GM18499 (cell line): ENCODE results near the gene DGUOK.
A peak's percentile ranks its signal among the peaks of the same experiment; 100 is the strongest.
"Not testable (repeated sequence)": the region's sequence is repeated elsewhere in the genome, so short reads cannot be mapped to it uniquely, and the experiment has no call there.

Source experiments
- ATAC-seq: cut with Tn5 transposase; IDR thresholded peaks from one replicate; pipeline ENCODE4 v1.9.1; 2021; ENCODE audit warnings: moderate number of reproducible peaks; ENCODE audit not compliant: insufficient read depth, unreplicated experiment

The DGUOK gene

GRCh38 chr2:73926493-73927327 lies at the start of gene DGUOK:
Gene DGUOK, plus strand, starts transcription at chr2:73926880. Its CDS starts 31 bp downstream, at chr2:73926911.
- peak; percentile 90 for ATAC-seq

- ATAC-seq = no peak
Observed at GRCh38 chr2:73877071-73877802, 49.4 kb upstream of the DGUOK start.

- not testable (repeated sequence) for ATAC-seq
Observed at GRCh38 chr2:73877984-73878383, 48.7 kb upstream of the DGUOK start.

GRCh38 chr2:73885406-73885805 lies 41.3 kb upstream of the DGUOK start:
- ATAC-seq = no peak

- no peak for ATAC-seq
Observed at GRCh38 chr2:73886357-73886756, 40.3 kb upstream of the DGUOK start.

- not testable (repeated sequence) for ATAC-seq
Observed at GRCh38 chr2:73887596-73888353, 38.9 kb upstream of the DGUOK start.

- ATAC-seq = no peak
Observed at GRCh38 chr2:73888388-73888787, 38.3 kb upstream of the DGUOK start.

GRCh38 chr2:73889206-73889605 lies 37.5 kb upstream of the DGUOK start:
- ATAC-seq = no peak

GRCh38 chr2:73890301-73891092 lies 36.2 kb upstream of the DGUOK start:
- ATAC-seq = no peak

- ATAC-seq = no peak
Observed at GRCh38 chr2:73891276-73891901, 35.3 kb upstream of the DGUOK start.

GRCh38 chr2:73892631-73893329 lies 33.9 kb upstream of the DGUOK start, which contains the start of gene ACTG2:
Gene ACTG2, plus strand, starts transcription at chr2:73893008. Its CDS starts 8,304 bp downstream, at chr2:73901312.
- ATAC-seq = no peak

- ATAC-seq = no peak
Observed at GRCh38 chr2:73893764-73894474, 32.8 kb upstream of the DGUOK start.

- no peak for ATAC-seq
Observed at GRCh38 chr2:73894475-73894850, 32.2 kb upstream of the DGUOK start.

- no peak for ATAC-seq
Observed at GRCh38 chr2:73894877-73895276, 31.8 kb upstream of the DGUOK start.

- ATAC-seq = no peak
Observed at GRCh38 chr2:73895473-73895872, 31.2 kb upstream of the DGUOK start.

GRCh38 chr2:73896362-73897239 lies 30.1 kb upstream of the DGUOK start:
- no peak for ATAC-seq

- no peak for ATAC-seq
Observed at GRCh38 chr2:73897240-73897583, 29.5 kb upstream of the DGUOK start.
